ENCODE measurements around the gene ZNF764. TPM values are rescaled to one million over a fixed set of nuclear protein-coding genes. Genes with fewer than 3 reads are reported as not detected.

Gene ZNF764
- total and polyA plus RNA-seq, 7 experiments from 2014 or later, result 4.5 to 20.9 (median 18.1) TPM

GRCh38 chr16:30521873-30522641 lies 36.1 kb downstream of the ZNF764 start:
- Histone ChIP-seq H3K36me3 (ENCODE audit: control insufficient read depth in 2 of 3, insufficient read depth in 3 of 3, low read length in 3 of 3) (peaks cover 13 to 55% (median 14%) of the 10 kb centered on the region in 3 experiments), H3K4me3 (ENCODE audit: low read length) (no peak overlapping the region), H3K27ac (ENCODE audit: low read depth, low read length) (no peak overlapping the region), H3K4me1 (ENCODE audit: control insufficient read depth in 2 of 2, insufficient read depth in 2 of 2, low read length in 2 of 2) (no peaks in the 10 kb centered on the region), H3K27me3 (ENCODE audit: control insufficient read depth in 2 of 2, insufficient read depth in 2 of 2, low read length in 2 of 2) (no peaks in the 10 kb centered on the region), H3K9me3 (ENCODE audit: control insufficient read depth in 2 of 3, low read length in 3 of 3) (no peaks in the 10 kb centered on the region)
- DNase-seq (no peak), ATAC-seq (no peak)
- peaks cover 8 to 34% (median 13%) of the 10 kb centered on the region in 5 donors for H3K36me3 Mint-ChIP-seq
- ChIA-PET POLR2A (interaction anchor here (0.6 to 1.5 kb wide), 7 partner anchors 12 to 50 kb away, joined by 3 to 6 read pairs (median 4); partner anchors contain the start of genes ZNF688 and ZNF764), CTCF (interaction anchor here (0.6 to 1.2 kb wide), 2 partner anchors 13 to 14 kb away, joined by 3 read pairs; no protein-coding TSS in a partner anchor)
- intact Hi-C loops (cut with micrococcal nuclease), result no loop called here
- H3K9me3 Mint-ChIP-seq, result peaks cover 0 to 2% (median 0%) of the 10 kb centered on the region in 11 donors
- peak overlapping the region in 4 of 9 donors; percentile 26 to 69 (median 50) for H3K27ac Mint-ChIP-seq
- H3K27me3 Mint-ChIP-seq, result no peaks in the 10 kb centered on the region
- H3K4me3 Mint-ChIP-seq, result peak overlapping the region in 1 of 10 donors; percentile 35
- peaks cover 0 to 25% (median 6%) of the 10 kb centered on the region in 7 donors for H3K4me1 Mint-ChIP-seq

GRCh38 chr16:30521476-30521872 lies 36.7 kb downstream of the ZNF764 start:
- H3K27me3 ChIP-seq (ENCODE audit: control insufficient read depth in 2 of 2, insufficient read depth in 2 of 2, low read length in 2 of 2), result no peaks in the 10 kb centered on the region
- ATAC-seq (no peak), DNase-seq (no peak)
- CTCF ChIA-PET, result no interaction called here
- Mint-ChIP-seq H3K4me1 (peaks cover 0 to 27% (median 6%) of the 10 kb centered on the region in 7 donors), H3K4me3 (no peak overlapping the region), H3K36me3 (peaks cover 10 to 36% (median 15%) of the 10 kb centered on the region in 5 donors), H3K27ac (peak overlapping the region in 1 of 9 donors; percentile 3), H3K27me3 (no peaks in the 10 kb centered on the region), H3K9me3 (peaks cover 0 to 2% (median 0%) of the 10 kb centered on the region in 11 donors)
- no peak overlapping the region for H3K27ac ChIP-seq (ENCODE audit: low read depth, low read length)
- intact Hi-C loops (cut with micrococcal nuclease), result no loop called here
- H3K9me3 ChIP-seq (ENCODE audit: control insufficient read depth in 2 of 3, low read length in 3 of 3), result no peaks in the 10 kb centered on the region
- POLR2A ChIA-PET, result interaction anchor here (0.8 to 1.5 kb wide), 3 partner anchors 31 to 50 kb away, joined by 4 to 5 read pairs (median 4); partner anchors contain the start of genes ZNF688 and ZNF764
- H3K36me3 ChIP-seq (ENCODE audit: control insufficient read depth in 2 of 3, insufficient read depth in 3 of 3, low read length in 3 of 3), result peaks cover 17 to 56% (median 20%) of the 10 kb centered on the region in 3 experiments
- H3K4me3 ChIP-seq (ENCODE audit: low read length), result no peak overlapping the region
- no peaks in the 10 kb centered on the region for H3K4me1 ChIP-seq (ENCODE audit: control insufficient read depth in 2 of 2, insufficient read depth in 2 of 2, low read length in 2 of 2)

- no peak for DNase-seq
- ChIA-PET CTCF (interaction anchor here (0.6 to 1.3 kb wide), 2 partner anchors 56 to 89 kb away, joined by 3 to 6 read pairs; partner anchors contain the start of gene DCTPP1), POLR2A (interaction anchor here (0.9 to 1.5 kb wide), 5 partner anchors 10 to 1511 kb away, joined by 3 to 4 read pairs (median 3); no protein-coding TSS in a partner anchor)
- Mint-ChIP-seq H3K27me3 (no peaks in the 10 kb centered on the region), H3K36me3 (peaks cover 19 to 45% (median 25%) of the 10 kb centered on the region in 5 donors), H3K4me3 (no peak overlapping the region), H3K4me1 (peaks cover 0 to 28% (median 5%) of the 10 kb centered on the region in 7 donors), H3K27ac (peak overlapping the region; percentile 7 to 73 (median 42)), H3K9me3 (no peaks in the 10 kb centered on the region)
- Histone ChIP-seq H3K36me3 (ENCODE audit: control insufficient read depth in 2 of 3, insufficient read depth in 3 of 3, low read length in 3 of 3) (peaks cover 27 to 77% (median 34%) of the 10 kb centered on the region in 3 experiments), H3K4me1 (ENCODE audit: control insufficient read depth in 2 of 2, insufficient read depth in 2 of 2, low read length in 2 of 2) (no peaks in the 10 kb centered on the region), H3K9me3 (ENCODE audit: control insufficient read depth in 2 of 3, low read length in 3 of 3) (no peaks in the 10 kb centered on the region), H3K4me3 (ENCODE audit: low read length) (no peak overlapping the region), H3K27ac (ENCODE audit: low read depth, low read length) (no peak overlapping the region), H3K27me3 (ENCODE audit: control insufficient read depth in 2 of 2, insufficient read depth in 2 of 2, low read length in 2 of 2) (no peaks in the 10 kb centered on the region)
- ATAC-seq, result no peak
- intact Hi-C loops (cut with micrococcal nuclease), result no loop called here
Observed at GRCh38 chr16:30519120-30520049, 38.8 kb downstream of the ZNF764 start.

- Mint-ChIP-seq H3K4me1 (peaks cover 0 to 32% (median 5%) of the 10 kb centered on the region in 7 donors), H3K36me3 (peaks cover 21 to 48% (median 29%) of the 10 kb centered on the region in 5 donors), H3K9me3 (no peaks in the 10 kb centered on the region), H3K4me3 (no peak overlapping the region), H3K27ac (peak overlapping the region in 6 of 9 donors; percentile 32 to 69 (median 42)), H3K27me3 (no peaks in the 10 kb centered on the region)
- Histone ChIP-seq H3K36me3 (ENCODE audit: control insufficient read depth in 2 of 3, insufficient read depth in 3 of 3, low read length in 3 of 3) (peaks cover 27 to 85% (median 37%) of the 10 kb centered on the region in 3 experiments), H3K27ac (ENCODE audit: low read depth, low read length) (no peak overlapping the region), H3K27me3 (ENCODE audit: control insufficient read depth in 2 of 2, insufficient read depth in 2 of 2, low read length in 2 of 2) (no peaks in the 10 kb centered on the region), H3K4me1 (ENCODE audit: control insufficient read depth in 2 of 2, insufficient read depth in 2 of 2, low read length in 2 of 2) (no peaks in the 10 kb centered on the region), H3K4me3 (ENCODE audit: low read length) (no peak overlapping the region), H3K9me3 (ENCODE audit: control insufficient read depth in 2 of 3, low read length in 3 of 3) (no peaks in the 10 kb centered on the region)
- intact Hi-C loops (cut with micrococcal nuclease), result no loop called here
- ChIA-PET POLR2A (interaction anchor here (0.5 to 1.4 kb wide), 4 partner anchors 9 to 58 kb away, joined by 3 read pairs; no protein-coding TSS in a partner anchor), CTCF (interaction anchor here (1.3 kb wide), 1 partner anchor 89 kb away, joined by 6 read pairs; the partner anchor contains the start of gene DCTPP1)
- no peak for DNase-seq
- no peak for ATAC-seq
Observed at GRCh38 chr16:30518552-30518951, 39.6 kb downstream of the ZNF764 start.

GRCh38 chr16:30515275-30515674 lies 42.9 kb downstream of the ZNF764 start:
- ATAC-seq, result no peak
- H3K27ac Mint-ChIP-seq, result peak overlapping the region in 7 of 9 donors; percentile 18 to 82 (median 74)
- H3K27ac ChIP-seq (ENCODE audit: low read depth, low read length), result no peak overlapping the region

More at GRCh38 chr16:30515275-30515674, 42.9 kb downstream of the ZNF764 start:
- POLR2A ChIA-PET, result interaction anchor here (0.6 to 1.5 kb wide), 4 partner anchors 20 to 92 kb away, joined by 3 to 4 read pairs (median 4); no protein-coding TSS in a partner anchor
- H3K4me1 ChIP-seq (ENCODE audit: control insufficient read depth in 2 of 2, insufficient read depth in 2 of 2, low read length in 2 of 2), result no peaks in the 10 kb centered on the region
- intact Hi-C loops (cut with micrococcal nuclease), result no loop called here
- DNase-seq, result no peak
- peaks cover 0 to 43% (median 15%) of the 10 kb centered on the region in 7 donors for H3K4me1 Mint-ChIP-seq
- H3K4me3 Mint-ChIP-seq, result no peak overlapping the region
- H3K9me3 ChIP-seq (ENCODE audit: control insufficient read depth in 2 of 3, low read length in 3 of 3), result no peaks in the 10 kb centered on the region
- peaks cover 39 to 99% (median 58%) of the 10 kb centered on the region in 3 experiments for H3K36me3 ChIP-seq (ENCODE audit: control insufficient read depth in 2 of 3, insufficient read depth in 3 of 3, low read length in 3 of 3)
- H3K9me3 Mint-ChIP-seq, result no peaks in the 10 kb centered on the region
- peaks cover 29 to 68% (median 49%) of the 10 kb centered on the region in 5 donors for H3K36me3 Mint-ChIP-seq
- no peaks in the 10 kb centered on the region for H3K27me3 ChIP-seq (ENCODE audit: control insufficient read depth in 2 of 2, insufficient read depth in 2 of 2, low read length in 2 of 2)
- CTCF ChIA-PET, result interaction anchor here (1.4 kb wide), 1 partner anchor 20 kb away, joined by 3 read pairs; no protein-coding TSS in a partner anchor
- H3K27me3 Mint-ChIP-seq, result no peaks in the 10 kb centered on the region
- no peak overlapping the region for H3K4me3 ChIP-seq (ENCODE audit: low read length)
